DLD1 (cell line): ENCODE results near the gene UBE2E3.
"Not testable (repeated sequence)": the region's sequence is repeated elsewhere in the genome, so short reads cannot be mapped to it uniquely, and the experiment has no call there.

Experiments used
- in situ Hi-C: cut with HindIII; loops from 2 replicates; pipeline ENCODE4 v1.10.0; 2017; ENCODE audit warnings: low sequenced_read_pairs

The UBE2E3 gene

GRCh38 chr2:181072486-181073235 is 92.3 kb downstream of the UBE2E3 start:
- in situ Hi-C loops, result loop anchor here (10.0 kb wide), 1 partner anchor 842 kb away; no protein-coding TSS in a partner anchor

- in situ Hi-C loops, result loop anchor here (10.0 kb wide), 1 partner anchor 841 kb away; no protein-coding TSS in a partner anchor
Measured at GRCh38 chr2:181073896-181074295, 93.5 kb downstream of the UBE2E3 start.

GRCh38 chr2:181074457-181074856 is 94.1 kb downstream of the UBE2E3 start:
- in situ Hi-C loops, result loop anchor here (10.0 kb wide), 1 partner anchor 840 kb away; no protein-coding TSS in a partner anchor

GRCh38 chr2:181076658-181077057 is 96.3 kb downstream of the UBE2E3 start:
- in situ Hi-C loops, result loop anchor here (10.0 kb wide), 1 partner anchor 838 kb away; no protein-coding TSS in a partner anchor

- in situ Hi-C loops, result loop anchor here (10.0 kb wide), 1 partner anchor 838 kb away; no protein-coding TSS in a partner anchor
Measured at GRCh38 chr2:181077128-181077709, 96.8 kb downstream of the UBE2E3 start.

GRCh38 chr2:181083140-181083539 is 102.7 kb downstream of the UBE2E3 start:
- in situ Hi-C loops, result no loop called here

GRCh38 chr2:181085734-181086133 is 105.3 kb downstream of the UBE2E3 start:
- in situ Hi-C loops, result no loop called here

- in situ Hi-C loops, result not testable (repeated sequence)
Measured at GRCh38 chr2:181091920-181092319, 111.5 kb downstream of the UBE2E3 start.

GRCh38 chr2:181095486-181095885 is 115.1 kb downstream of the UBE2E3 start:
- in situ Hi-C loops, result no loop called here

GRCh38 chr2:181103659-181104058 is 123.3 kb downstream of the UBE2E3 start:
- in situ Hi-C loops, result loop anchor here (25.0 kb wide), 1 partner anchor 359 kb away; the partner anchor contains the start of gene ITGA4

GRCh38 chr2:181104512-181105115 is 124.2 kb downstream of the UBE2E3 start:
- in situ Hi-C loops, result loop anchor here (25.0 kb wide), 1 partner anchor 358 kb away; the partner anchor contains the start of gene ITGA4

- in situ Hi-C loops, result loop anchor here (25.0 kb wide), 1 partner anchor 357 kb away; the partner anchor contains the start of gene ITGA4
Measured at GRCh38 chr2:181105562-181105961, 125.2 kb downstream of the UBE2E3 start.

- in situ Hi-C loops, result loop anchor here (25.0 kb wide), 1 partner anchor 356 kb away; the partner anchor contains the start of gene ITGA4
Measured at GRCh38 chr2:181106229-181106628, 125.8 kb downstream of the UBE2E3 start.

GRCh38 chr2:181106789-181107627 is 126.6 kb downstream of the UBE2E3 start:
- in situ Hi-C loops, result loop anchor here (25.0 kb wide), 1 partner anchor 355 kb away; the partner anchor contains the start of gene ITGA4

GRCh38 chr2:181107628-181107945 is 127.2 kb downstream of the UBE2E3 start:
- in situ Hi-C loops, result loop anchor here (25.0 kb wide), 1 partner anchor 355 kb away; the partner anchor contains the start of gene ITGA4

GRCh38 chr2:181111059-181111458 is 130.7 kb downstream of the UBE2E3 start:
- in situ Hi-C loops, result loop anchor here (25.0 kb wide), 1 partner anchor 351 kb away; the partner anchor contains the start of gene ITGA4

GRCh38 chr2:181112916-181113315 is 132.5 kb downstream of the UBE2E3 start:
- in situ Hi-C loops, result loop anchor here (25.0 kb wide), 1 partner anchor 349 kb away; the partner anchor contains the start of gene ITGA4
